Measurements from ENCODE around the gene YIPF2. TPM values are rescaled to one million over a fixed set of nuclear protein-coding genes. Genes with fewer than 3 reads are reported as not detected.
A peak's percentile ranks its signal among the peaks of the same experiment; 100 is the strongest.

Gene YIPF2
- total and polyA plus RNA-seq, 2 of the 4 experiments (the other 2 are of a cell fraction) = 61.5 to 78.0 TPM

GRCh38 chr19:10896851-10897526 is 31.4 kb downstream of the YIPF2 start:
- dilution Hi-C loops (cut with HindIII; ENCODE audit: low sequenced_read_pairs, unreplicated experiment) (no loop called here), in situ Hi-C loops (cut with MboI; ENCODE audit: low sequenced_read_pairs) (no loop called here), intact Hi-C loops (cut with micrococcal nuclease) (no loop called here)
- Histone ChIP-seq H2BK120ac (ENCODE audit: low read depth, low read length) (no peak overlapping the region), H2AFZ (replicated peaks; ENCODE audit: low read length, poor library complexity) (no peak overlapping the region), H2AK5ac (ENCODE audit: low read depth, low read length) (peak overlapping the region; percentile 23; the same call in 1 of the 2 replicates), H3K79me1 (ENCODE audit: low read depth in 1 of 2, low read length in 2 of 2) (peaks cover 32 to 85% of the 10 kb centered on the region in 2 experiments), H3K9me1 (ENCODE audit: insufficient read depth, low read length) (peaks cover 24% of the 10 kb centered on the region), H3K27me3 (ENCODE audit: control insufficient read depth, insufficient read depth, low read length) (no peaks in the 10 kb centered on the region), H3K23ac (ENCODE audit: low read depth, low read length) (peak overlapping the region; percentile 24; the same call in 1 of the 2 replicates), H3K36me3 (ENCODE audit: control insufficient read depth, insufficient read depth, low read length) (no peaks in the 10 kb centered on the region), H3K4ac (ENCODE audit: low read depth, low read length) (no peak overlapping the region), H2BK5ac (ENCODE audit: low read depth, low read length, poor library complexity, severe bottlenecking) (peak overlapping the region; percentile 31), H3K27ac (ENCODE audit: insufficient read depth, low read length) (0 out of 2 replicates have a peak overlapping the region, but pooled peaks have one; percentile 0), H4K20me1 (ENCODE audit: insufficient read depth, low read length) (peaks cover 72% of the 10 kb centered on the region), H3K4me1 (ENCODE audit: control insufficient read depth, insufficient read depth, low read length) (peaks cover 16% of the 10 kb centered on the region), H3K4me3 (ENCODE audit: insufficient read depth, low read depth, low read length) (no peak overlapping the region), H4K8ac (ENCODE audit: low read depth in 2 of 2, low read length in 2 of 2) (peak overlapping the region in 1 of 2 experiments; percentile 1; a peak in 1 of 4 replicates), H4K91ac (ENCODE audit: insufficient read depth, low read depth, low read length) (no peak overlapping the region), H3K14ac (replicated peaks; ENCODE audit: low read depth, low read length) (peak overlapping the region; percentile 25; the same call in 1 of the 2 replicates), H3K56ac (ENCODE audit: extremely low read depth, insufficient read depth, low read length) (no peak overlapping the region), H3K9me3 (ENCODE audit: control insufficient read depth, insufficient read depth, low read length) (no peaks in the 10 kb centered on the region), H3K9ac (ENCODE audit: low read depth, low read length) (no peak overlapping the region), H2AK9ac (replicated peaks; ENCODE audit: low read depth, low read length, poor library complexity) (peak overlapping the region; percentile 71), H3K18ac (ENCODE audit: low read depth, low read length) (no peak overlapping the region), H2BK15ac (ENCODE audit: low read depth, low read length) (no peak overlapping the region), H2BK20ac (ENCODE audit: low read depth, low read length) (no peak overlapping the region), H3K4me2 (ENCODE audit: low read depth, low read length) (peak overlapping the region; percentile 31), H4K5ac (ENCODE audit: low read depth, low read length) (no peak overlapping the region)
- POLR2A ChIA-PET (ENCODE audit: unreplicated experiment) = no interaction called here
- no peak for TF ChIP-seq MAZ (IDR thresholded peaks at IDR 0.05; ENCODE audit: borderline replicate concordance, low read depth, low read length)
- no peak for TF ChIP-seq MXI1 (IDR thresholded peaks at IDR 0.05; ENCODE audit: borderline replicate concordance, low read depth, low read length)
- no peak for TF ChIP-seq CEBPB (IDR thresholded peaks at IDR 0.05; ENCODE audit: low read depth, low read length)
- no peak for TF ChIP-seq RCOR1 (IDR thresholded peaks at IDR 0.05; ENCODE audit: insufficient replicate concordance, low read length)
- TF ChIP-seq MAFK (IDR thresholded peaks at IDR 0.05; ENCODE audit: low read depth, low read length) = no peak
- no peak for TF ChIP-seq FOS (IDR thresholded peaks at IDR 0.05; ENCODE audit: low read depth, low read length)
- no peak for TF ChIP-seq BHLHE40 (IDR thresholded peaks at IDR 0.05; ENCODE audit: low read depth, low read length)
- TF ChIP-seq USF2 (IDR thresholded peaks at IDR 0.05; ENCODE audit: low read depth, low read length) = no peak
- no peak for TF ChIP-seq RAD21 (IDR thresholded peaks at IDR 0.05; ENCODE audit: low read length)
- no peak for TF ChIP-seq ELK1 (IDR thresholded peaks at IDR 0.05; ENCODE audit: borderline replicate concordance, low read depth, low read length)
- no peak for TF ChIP-seq CTCF (conservative IDR thresholded peaks at IDR 0.05; ENCODE audit: low read depth, low read length)
- TF ChIP-seq POLR2A (IDR thresholded peaks at IDR 0.05; ENCODE audit: low read depth, low read length) = no peak
- no peak for TF ChIP-seq CHD1 (IDR thresholded peaks at IDR 0.05; ENCODE audit: low read depth, low read length)
- no peak for TF ChIP-seq NFE2L2 (IDR thresholded peaks at IDR 0.05; ENCODE audit: low read depth, low read length)
- TF ChIP-seq SMC3 (IDR thresholded peaks at IDR 0.05; ENCODE audit: low read depth, low read length) = no peak
- peak; percentile 69 for DNase-seq
- peak; percentile 83 for ATAC-seq (ENCODE audit: low read depth)
- CTCF ChIA-PET = no interaction called here
- 88% methylated on average over 1 of the region's 7 CpGs; no CpG with 5 or more reads in 1 of the 2 experiments for WGBS, 2 experiments (ENCODE audit: extremely low coverage in 2 of 2, insufficient read length in 1 of 2)
- no TSS peak for BruUV-seq (replicated peaks)
